GM18867 (cell line): ENCODE data around the gene TBC1D1.

Experiments
- ATAC-seq: cut with Tn5 transposase; IDR thresholded peaks from one replicate; pipeline ENCODE4 v1.9.1; 2021; ENCODE audit warnings: mild to moderate bottlenecking, moderate library complexity; ENCODE audit not compliant: unreplicated experiment

TBC1D1 gene

DNA sequence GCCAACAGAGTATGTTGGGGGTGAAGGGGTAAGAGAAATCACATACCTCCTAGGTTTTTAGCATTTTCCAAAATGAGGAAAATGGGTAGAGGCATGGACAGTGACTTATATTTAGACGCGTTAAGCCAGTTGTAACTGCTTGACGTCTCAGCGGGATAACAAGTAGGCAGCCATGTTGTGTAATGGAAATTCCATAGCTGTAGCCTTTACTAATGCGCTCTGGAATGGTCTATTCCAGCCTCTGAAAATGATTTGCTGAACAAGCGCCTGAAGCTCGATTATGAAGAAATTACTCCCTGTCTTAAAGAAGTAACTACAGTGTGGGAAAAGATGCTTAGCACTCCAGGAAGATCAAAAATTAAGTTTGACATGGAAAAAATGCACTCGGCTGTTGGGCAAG lies 204.8 kb downstream of the TBC1D1 start:
- ATAC-seq = no peak

DNA sequence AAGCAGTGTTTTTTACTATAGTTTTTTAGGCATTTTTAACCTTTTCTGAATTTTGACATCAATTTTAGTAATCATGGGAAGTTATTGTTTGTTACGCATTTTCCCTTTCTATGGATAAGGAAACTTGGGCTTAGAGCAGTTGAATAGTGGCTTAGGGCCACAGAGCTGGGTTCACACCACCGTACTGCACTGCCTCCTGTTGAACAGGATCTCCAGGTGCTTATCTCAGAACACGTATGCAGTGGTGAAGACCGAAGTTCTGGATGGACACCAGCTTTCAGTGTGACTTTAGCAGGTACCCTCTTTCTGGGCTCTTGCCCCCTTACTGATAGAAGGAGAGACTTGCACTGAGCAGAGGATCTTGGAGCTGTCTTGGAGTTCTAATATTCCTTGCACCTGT lies 206.9 kb downstream of the TBC1D1 start:
- ATAC-seq = no peak

DNA sequence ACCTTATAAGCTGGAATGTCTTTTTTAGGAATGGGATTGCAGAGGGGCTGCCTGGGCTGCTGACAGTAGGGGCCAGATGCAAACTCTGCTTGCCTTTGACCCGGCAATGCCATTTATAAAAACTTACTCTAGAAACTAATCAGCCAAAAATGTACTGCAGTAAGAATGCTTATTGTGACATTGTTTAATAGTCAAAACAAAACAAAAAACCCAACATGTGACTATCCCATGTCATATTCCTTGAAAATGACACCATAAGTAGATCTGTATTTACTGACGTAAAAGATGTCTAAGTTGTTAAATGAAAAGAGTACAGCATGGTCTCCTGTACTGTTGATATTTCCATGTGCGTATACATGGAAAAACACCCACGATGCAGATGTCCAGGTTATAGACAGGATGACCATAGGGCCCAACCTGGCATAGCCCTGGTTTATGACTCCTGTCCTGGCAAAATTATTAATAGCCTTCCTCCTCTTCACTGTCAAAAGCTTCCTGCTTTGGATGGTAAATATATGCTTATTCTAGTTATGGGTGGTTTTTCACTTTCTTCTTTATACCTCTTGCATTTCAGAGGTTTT lies 208.2 kb downstream of the TBC1D1 start:
- ATAC-seq = no peak

DNA sequence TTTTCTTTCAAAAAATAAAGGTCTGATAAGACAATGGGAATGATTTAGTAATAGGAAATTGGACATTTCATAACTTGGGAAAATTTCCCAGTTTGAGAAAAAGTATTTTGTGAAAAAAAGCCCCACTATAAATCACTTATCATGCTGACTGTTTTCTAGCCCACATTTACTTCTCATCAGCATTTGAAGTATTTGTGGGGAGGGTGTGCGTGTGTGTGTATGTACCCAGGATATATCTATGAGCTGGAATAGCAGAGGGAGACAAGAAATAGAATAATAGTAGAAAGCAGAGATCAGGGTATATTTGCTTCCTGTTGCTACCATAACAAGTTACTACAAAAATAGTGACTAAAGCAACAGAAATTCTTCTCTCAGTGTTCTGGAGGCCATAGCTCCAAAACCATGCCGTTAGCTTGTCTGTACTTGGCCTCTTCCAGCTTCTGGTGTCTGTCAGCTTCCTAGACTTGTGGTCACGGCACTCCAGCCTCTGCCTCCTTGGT lies 209.1 kb downstream of the TBC1D1 start:
- no peak for ATAC-seq

DNA sequence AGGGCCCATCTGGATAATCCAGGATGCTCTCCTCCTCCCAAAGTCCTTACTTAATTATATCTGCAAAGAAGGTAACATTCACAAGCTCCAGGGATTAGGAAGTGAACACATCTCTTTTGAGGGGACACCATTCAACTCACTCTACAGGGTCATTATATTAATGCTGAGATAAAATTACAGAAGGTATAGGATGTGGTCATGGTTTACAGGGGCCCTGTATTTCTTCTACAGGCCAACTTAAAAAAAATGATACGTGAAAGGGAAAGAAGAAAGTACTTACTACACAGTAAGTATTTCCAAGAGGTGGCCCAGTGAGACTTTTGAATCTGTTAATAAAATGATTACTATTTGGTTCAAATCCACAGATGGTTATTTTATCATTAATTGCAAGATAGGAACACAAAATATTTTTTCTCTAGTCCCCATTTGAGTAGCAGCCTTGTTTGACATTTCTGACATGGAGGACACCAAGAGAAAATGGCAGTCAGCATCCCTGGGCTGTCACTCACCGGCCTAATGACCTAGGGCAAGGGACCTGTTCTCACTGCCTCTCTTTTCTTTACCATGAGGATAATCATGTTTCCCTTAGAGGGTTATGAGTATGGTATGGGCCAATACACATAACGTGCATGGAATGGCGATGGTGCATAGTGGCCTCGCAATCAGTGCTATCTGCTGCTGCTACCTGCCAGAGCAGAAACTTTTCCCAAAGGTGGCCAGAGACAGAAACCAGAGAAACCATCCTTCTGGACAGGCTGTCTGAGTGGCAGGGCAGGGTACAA lies 209.8 kb downstream of the TBC1D1 start:
- no peak for ATAC-seq

DNA sequence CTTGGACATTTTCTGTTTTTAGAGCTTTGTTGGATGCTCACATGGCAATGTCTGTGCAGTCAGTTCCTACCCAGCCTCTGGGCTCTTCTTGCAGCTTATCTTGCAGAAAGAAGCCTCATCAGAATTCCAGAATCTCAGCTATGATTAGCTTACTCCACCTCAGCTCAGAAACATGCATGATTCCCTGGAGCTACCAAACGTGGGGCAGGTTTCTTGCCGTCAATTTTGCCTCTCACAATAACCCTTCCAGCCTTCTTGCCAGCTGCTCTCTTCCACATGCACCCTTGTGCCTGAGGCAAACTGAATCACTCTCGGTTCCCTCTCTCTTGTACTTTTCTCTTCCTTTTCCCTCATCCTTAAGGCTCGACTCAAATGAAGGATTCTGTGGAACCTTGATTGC lies 210.7 kb downstream of the TBC1D1 start:
- no peak for ATAC-seq

DNA sequence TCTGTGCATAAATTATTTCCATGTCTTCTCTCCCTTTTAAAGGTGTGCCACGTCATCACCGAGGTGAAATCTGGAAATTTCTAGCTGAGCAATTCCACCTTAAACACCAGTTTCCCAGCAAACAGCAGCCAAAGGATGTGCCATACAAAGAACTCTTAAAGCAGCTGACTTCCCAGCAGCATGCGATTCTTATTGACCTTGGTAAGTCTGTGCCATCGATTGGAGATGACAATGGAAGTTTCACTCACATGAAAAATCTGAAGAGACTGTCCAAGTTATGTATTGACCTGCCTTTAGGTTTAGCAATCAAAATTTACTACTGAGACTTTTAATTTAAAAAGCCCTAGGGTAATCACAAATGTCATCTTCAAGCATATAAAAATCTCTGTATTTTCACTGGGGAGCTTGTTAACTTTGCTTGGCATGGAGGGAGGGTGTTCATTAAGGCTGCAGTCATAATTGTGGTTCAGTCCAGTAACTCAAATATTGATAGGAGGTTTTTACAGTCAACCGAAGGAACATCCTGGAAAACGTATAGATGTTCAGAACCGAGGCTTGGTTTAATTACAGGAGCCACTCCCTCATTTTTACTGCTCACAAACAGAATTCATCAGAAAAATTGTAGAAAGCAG lies 212.2 kb downstream of the TBC1D1 start:
- ATAC-seq = no peak

DNA sequence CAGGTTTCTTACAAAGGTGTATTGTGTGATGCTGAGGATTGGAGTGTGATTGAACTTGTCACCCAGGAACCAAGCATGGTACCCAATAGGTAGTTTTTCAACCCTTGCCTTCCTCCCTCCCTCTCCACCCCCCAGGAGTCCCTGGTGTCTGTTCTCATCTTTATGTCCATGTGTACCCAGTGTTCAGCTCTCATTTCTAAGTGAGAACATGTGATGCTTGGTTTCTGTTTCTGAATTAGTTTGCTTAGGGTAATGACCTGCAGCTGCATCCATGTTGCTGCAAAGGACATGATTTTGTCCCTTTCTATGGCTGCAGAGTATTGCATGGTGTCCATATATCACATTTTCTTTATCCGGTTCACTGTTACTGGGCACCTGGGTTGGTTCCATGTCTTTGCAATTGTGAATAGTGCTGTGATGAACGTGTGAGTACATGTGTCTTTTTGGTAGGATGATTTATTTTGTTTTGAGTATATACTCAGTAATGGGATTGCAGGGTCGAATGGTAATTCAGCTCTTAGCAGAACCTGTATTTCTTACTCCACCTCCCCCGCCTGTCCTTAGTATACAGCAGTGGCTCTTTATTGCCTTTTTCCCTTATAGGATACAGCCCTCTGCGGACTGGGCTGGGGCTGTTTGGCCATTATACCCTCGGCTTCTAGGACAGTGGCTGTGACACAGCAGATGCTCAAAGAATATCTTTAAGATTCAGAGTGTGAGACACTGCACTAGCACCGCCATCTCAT lies 214.8 kb downstream of the TBC1D1 start:
- ATAC-seq = peak; percentile 94

DNA sequence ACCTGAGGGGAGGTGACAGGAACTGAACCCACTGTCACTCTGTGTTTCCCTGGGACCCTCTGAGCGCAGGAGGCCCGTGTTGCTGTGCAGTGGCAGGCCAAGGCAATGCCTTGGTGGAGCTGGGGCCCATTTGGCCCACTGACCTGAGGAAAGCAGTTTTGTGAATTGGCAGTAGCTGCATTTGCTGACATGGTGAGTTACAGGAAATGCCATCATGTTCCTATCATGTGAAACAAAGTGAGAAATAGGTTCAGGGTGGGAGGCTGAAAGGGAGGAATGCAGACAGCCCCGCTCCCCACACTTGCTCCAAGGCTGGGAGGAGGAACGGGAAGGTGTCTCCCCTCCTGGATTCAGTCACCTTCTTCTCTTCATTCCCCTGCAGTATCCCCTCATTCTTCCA lies 215.4 kb downstream of the TBC1D1 start:
- ATAC-seq = no peak

DNA sequence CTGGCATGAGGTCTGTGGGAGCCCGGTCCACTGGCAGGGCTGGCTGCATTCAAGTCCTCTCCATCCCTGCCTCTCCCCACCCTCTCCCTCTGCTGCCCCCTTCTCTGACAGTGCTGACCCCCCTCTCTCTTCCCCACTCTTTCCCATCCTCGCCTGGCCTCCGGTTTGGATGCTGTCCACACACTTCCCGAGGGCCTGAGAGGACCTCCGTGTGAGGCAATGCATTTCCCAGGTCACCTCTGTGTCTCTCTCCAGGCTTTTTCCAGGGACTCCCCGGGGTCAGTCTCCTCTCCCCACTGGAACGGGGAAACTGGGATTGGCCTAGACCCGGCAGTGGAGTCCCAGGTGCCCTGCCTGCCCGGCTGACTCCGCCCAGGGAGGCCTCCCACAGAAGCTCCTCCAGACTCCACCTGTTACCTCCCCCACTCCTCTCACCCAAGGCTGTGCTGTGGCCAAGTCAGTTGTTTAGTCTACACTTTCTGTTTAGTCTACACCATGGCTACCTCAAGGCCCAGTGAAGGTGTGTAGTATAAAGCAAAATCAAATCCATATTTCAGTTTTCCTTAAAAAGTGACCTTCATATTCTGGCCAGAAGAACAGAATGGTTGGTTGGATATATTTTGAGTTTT lies 216.1 kb downstream of the TBC1D1 start:
- ATAC-seq = no peak

DNA sequence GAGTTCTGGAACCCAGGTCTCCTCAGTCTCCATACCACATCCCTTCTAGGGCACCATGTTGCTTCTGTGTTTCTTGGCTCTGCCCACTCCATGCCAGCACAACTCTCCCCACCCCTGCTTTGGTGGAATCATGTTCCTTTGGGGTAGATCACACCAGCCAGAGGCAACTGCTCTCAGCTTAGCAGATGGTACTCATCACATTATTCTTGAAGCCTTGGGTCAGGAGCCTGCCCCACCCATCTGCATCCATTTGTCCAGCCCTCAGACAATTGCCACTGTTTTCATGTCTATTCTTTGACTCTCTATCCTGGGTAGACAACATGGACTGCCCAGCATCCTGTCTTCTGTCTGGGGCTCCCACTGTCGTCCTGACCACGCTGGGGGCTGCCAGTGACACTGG lies 216.9 kb downstream of the TBC1D1 start:
- no peak for ATAC-seq

DNA sequence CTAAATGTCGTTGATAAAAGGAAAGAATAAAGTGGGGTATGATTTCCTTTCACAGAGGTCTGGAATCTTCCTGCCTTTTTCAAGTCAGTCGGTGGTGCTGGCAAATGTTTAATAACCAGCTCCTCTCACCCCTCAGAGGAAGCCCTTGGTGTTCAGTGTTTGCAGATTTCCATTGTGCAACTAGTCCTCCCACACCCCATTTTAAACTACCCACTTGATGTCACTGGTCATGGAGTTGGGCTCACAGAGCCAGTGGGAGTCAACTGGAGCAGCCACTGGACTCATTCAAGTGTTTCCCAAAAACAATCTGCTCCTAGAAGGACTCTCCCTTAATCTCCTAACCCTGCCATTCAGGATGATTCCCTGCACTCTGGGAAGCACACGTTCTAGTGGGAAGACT lies 218.5 kb downstream of the TBC1D1 start:
- no peak for ATAC-seq

DNA sequence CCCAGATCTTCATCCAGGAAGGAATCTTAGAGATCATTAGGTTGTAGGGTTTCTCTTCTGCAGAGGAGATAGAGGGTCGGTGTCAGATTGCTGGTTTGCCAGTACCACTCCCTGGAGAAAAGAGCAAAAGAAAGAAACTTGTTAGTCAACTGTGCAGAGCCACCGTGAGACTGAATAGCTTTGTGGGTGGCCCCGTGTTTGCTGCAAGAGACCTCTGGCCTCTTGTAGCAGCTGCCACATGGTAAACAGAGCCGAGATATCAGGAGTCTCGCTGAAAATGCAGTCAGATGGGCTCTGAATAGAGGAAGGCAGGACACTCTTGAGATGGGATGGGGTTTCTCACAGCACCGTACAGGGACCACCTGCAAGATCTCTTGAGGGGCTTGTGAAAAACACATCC lies 219.0 kb downstream of the TBC1D1 start:
- no peak for ATAC-seq

DNA sequence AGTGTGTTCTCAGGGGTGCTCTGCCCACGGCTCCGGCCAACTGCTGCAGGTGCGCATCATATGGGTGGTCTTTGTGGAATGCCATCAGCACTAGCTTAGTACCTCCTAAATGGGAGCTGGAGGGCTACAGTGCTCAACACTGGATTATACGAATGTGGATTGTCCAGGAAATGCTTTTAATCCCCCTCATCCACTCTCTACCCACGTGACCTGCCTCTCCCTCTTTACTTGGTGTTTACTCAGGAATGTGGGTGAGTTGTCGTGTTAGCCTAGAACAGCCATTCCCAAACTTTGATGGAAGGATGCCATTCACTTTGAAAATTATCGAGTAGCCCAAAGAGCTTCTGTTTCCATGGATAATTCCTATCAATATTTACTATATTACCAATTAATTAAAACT lies 220.1 kb downstream of the TBC1D1 start:
- no peak for ATAC-seq

DNA sequence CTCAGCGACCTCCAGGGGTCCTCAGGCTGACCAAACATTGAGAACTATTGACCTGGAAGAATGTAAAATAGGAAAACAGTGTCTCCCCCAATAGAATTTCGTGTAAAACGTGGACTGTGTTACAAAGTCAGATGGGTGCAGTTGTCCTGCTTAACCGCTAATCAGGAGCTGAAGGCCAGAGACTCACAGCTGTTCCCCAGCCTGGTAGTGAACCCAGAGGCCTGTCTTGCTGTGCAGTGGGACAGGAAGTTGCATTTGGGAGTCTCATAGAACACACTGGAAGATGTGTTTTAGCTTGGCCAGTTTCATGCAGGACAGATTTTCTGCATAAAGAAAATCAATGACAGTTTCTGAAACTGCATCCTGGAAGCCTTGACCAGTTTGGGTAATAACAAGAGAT lies 220.8 kb downstream of the TBC1D1 start:
- ATAC-seq = no peak

DNA sequence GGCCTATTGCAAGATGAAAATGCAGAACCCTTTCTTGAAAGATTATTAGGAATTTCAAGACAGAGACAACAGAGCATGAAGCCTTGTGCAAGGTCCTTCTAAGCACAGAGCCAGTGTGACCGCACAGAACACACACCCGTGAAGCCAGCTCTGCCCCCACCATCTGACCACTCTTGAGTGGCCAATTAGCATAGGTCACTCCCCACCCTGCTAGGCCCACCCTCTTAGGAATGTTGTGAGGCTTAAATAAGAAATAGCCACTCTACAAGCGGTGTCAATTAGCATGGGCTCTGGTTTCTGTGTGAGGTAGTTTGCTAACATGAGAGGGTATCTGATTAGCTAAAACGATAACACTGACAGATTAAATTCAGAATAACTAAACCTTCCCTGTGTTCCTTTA lies 222.2 kb downstream of the TBC1D1 start:
- ATAC-seq = no peak

DNA sequence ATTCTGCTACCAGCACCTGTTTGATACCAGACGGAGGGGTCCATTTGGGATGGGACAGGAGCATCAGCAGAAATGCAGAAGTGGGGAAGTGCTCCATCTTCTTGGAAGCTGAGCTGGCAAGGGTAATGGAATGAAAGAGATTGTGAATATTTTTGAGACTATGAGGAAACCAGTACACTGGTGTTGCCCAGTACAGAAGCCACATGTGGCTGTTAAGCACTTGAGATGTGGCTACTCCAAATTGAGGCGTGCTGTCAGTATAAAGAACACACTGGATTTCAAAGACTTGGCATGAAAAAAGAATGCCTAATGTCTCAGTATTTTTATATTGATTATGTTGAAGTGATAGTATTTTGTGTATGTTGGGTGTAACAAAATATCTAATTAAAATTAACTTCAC lies 222.7 kb downstream of the TBC1D1 start:
- ATAC-seq = no peak

DNA sequence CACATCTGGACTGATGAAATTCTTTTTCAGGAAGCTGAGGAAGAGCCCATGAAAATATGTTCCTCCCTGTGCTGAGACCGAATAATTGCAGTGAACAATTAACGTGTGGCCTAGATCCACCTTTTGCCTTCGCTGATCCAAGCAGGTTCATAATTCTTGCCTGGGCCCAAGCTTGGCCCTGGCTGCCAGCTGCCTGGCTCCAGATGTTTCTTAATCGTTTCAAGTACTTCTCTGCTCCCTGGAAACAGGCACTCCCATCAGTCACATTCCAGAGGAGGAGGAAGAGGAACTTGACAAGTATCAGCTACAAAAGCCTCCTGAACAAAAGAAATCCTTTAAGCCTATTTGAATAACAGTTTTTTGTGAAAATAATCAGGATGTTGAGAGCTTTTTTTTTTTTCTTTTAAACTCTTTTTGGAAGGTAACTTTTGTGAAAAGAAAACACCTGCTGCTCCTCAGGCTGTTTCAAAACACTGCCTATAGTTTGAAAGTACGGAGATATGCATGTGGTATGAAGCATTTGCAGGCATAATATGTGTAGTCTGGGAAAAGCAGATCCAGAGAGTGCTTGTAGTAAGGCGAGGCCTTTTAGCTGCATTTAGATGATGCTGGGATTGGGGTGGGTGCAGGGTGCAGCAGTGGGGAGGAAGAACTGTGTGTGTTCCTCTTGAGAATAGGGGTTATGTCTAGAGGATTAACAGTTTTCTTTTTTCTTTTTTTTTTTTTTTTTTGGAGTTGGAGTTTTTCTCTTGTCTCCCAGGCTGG lies 223.7 kb downstream of the TBC1D1 start:
- no peak for ATAC-seq

DNA sequence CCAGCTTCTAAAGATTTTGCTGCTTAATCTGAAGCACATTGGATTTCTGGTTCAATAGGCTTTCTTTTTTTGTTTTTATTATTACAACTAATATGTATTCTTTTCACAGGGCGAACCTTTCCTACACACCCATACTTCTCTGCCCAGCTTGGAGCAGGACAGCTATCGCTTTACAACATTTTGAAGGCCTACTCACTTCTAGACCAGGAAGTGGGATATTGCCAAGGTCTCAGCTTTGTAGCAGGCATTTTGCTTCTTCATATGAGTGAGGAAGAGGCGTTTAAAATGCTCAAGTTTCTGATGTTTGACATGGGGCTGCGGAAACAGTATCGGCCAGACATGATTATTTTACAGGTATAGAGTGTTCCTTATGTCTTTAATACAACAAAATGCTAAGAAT lies 224.7 kb downstream of the TBC1D1 start:
- no peak for ATAC-seq

DNA sequence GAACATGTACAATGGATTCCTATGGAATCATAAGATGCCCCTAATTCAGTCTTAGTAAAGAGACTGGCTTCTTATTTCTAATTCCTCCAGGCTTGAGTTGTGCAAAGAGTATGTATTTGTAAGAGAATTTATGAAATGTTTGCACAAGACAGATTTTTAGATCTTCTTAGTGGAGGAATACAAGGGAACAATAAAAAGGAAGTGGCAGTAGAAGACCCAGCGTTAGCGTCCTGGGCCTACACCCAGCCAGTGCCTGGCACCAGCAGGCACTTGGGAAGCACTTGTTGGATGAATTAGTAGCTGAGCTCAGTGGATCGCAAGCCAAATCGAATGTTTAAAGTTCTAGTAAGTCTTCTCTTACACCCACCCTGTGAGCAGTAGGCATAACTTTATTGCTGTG lies 226.7 kb downstream of the TBC1D1 start:
- ATAC-seq = no peak
